Measurements from ENCODE around the gene RPE65.
A peak's percentile ranks its signal among the peaks of the same experiment; 100 is the strongest.
"Not testable (repeated sequence)": the region's sequence is repeated elsewhere in the genome, so short reads cannot be mapped to it uniquely, and the experiment has no call there.

The RPE65 gene

DNA sequence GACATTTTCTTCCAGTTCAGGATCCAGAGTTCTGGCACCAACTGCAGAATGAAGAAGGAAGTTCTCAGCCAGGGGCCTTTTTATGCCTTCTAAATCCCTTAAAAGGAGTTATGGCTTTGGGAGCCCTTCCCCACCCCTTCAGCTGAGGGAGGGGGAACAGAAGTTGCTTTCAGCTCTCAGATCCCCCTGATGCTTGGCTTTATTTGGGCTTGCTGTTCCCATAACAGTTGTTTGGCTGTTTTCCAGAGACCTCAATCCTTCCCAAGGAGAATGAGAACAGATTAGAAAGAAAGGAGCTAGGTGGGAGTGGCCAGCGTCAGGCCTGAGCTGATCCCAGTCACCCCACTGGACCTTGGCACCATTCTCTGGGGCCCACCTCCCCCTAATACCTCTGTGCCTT is at the start of gene RPE65:
TSS of gene RPE65 (minus strand) at position 54 of the 400 bp plus-strand sequence. CDS start at position 5, 49 bp downstream.
- DNase-seq (ENCODE audit: low read depth in 2 of 2) = no peak

DNA sequence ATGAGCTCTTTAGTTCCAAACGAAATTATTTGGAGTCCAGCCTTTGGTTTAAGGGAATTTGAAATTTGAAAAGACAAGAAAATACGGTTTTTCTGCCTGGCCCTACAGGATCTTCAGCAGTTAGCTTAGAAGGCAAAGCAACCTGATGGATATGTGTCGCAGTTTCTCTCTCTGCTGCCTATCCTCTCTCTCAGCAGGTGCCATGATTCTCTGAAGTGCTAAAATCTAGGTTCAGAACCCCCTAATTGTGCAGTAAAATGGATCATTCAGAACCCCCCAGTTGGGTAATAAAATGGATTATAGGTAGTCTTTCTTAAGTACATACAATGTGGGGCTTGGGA is 47.6 kb upstream of the RPE65 start:
- DNase-seq (ENCODE audit: low read depth in 2 of 2) = no peak

DNA sequence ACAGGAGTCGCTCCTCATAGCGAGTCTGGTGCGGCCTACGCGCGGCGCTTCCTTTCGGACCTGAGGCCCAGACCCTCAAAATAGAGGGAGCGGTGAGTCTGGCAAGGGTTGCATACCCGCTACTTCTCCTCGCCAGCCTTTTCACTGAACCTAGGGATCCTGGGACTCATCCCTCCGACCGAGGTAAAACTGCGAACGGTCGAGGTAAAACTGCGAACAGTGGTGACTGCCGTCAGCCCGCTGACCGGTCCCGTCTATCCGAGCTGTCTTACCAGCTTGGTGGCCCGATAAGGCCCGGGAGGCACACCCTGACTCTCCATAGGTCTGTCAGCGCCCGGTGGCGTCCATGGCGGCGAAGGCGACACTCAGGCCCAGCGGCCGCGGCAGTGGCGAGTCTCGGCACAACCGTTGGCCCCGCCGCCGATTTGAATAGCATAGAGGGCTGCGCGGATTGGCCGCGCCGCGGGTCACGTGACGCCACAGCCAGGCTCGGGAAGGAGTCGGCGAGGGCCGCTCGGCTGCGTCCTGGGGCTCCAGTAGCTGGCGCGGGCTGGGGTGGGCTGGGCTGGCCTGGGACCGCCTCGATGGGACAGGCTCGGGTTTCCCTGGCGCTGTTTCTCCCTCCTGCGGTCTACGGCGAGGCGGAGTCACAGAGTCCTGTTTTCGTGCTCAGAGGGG is 47.1 kb upstream of the RPE65 start, which contains the start of gene DEPDC1:
TSS of gene DEPDC1 (minus strand) at position 403 of the 678 bp plus-strand sequence. CDS start at position 320, 83 bp downstream.
- peak; percentile 81 to 85 for DNase-seq (ENCODE audit: low read depth in 2 of 2)

DNA sequence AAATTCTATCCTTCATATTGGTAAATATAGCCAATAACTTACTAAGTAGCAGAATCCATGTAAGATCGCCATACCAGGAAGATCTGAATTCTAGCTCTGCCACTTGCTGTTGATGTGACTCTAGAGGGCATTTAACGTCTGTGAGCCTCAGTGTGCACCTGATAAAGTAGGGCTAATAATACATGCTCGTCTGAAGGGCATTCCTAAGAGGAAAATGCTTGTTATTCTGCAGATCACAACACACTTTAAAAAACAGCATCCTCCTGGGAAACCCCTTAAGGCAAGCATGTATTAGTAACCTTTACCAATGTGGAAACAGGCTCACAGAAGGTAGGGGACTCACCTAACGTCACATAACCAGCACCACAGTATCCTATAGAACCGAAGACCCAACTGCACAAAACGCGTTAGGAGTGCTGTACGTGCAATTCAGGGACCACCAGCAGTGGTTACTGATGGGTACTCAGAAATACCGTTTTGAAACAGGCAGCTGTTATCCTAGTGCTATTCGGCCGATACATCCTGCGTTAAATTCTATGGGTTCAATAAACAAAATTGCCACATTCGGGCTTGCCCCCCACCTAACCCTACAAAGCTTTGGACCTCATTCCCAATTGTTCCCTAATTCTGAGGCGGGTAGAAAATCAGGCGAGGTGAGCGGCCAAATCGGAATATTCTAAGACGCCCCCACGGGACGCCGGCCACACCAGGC is 46.4 kb upstream of the RPE65 start:
- no peak for DNase-seq (ENCODE audit: low read depth in 2 of 2)

DNA sequence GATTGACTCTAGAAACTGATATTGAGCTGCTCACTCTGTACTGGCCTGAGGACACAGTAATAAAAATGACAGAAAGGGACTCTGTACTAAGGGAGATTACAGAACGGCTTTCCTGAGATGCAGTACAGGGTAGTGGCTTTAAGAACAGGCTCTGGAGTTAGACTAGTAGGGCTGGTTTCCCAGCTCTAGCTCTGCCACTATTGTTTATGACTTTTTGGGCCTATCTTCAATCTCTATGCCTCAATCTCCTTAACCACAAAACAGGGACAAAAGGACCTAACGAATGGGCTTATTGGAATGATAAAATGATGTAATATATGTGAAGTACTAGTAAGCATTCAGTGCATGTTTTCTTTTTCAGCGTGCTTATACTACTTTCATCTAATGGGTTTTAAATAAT is 45.8 kb upstream of the RPE65 start:
- DNase-seq (ENCODE audit: low read depth in 2 of 2) = no peak

DNA sequence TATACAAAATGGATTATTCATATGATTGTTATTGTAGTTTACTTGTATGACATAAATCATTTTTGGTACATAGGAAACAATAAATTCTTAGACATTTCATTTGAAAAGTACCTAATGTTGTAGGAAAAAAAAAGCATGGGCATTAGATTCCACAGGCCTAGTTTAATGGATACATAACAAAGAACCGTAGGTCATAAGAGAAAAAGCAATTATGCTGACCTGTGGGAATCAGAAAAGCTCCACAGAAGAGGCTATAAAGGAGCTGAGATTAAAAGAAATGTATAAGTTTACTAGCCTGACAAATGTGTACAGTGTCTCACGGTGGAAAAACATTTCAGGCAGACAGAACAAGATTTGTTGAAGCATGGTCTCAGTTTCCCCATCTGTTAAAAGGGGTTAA is 43.4 kb upstream of the RPE65 start:
- no peak for DNase-seq (ENCODE audit: low read depth in 2 of 2)

DNA sequence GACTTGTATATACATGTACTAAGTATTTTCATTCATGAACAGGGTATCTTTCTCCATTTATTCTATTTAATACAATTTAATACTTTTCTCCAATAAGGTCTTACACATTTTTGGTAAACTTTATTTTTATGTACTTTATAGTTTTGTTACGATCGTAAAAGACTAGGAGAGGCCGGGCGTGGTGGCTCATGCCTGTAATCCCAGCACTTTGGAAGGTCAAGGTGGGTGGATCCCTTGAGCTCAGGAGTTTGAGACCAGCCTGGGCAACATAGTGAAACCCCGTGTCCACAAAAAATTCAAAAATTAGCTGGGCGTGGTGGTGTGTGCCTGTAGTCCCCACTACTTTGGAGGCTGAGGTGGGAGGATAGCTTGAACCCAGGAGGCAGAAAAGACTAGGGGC is 42.5 kb upstream of the RPE65 start:
- not testable (repeated sequence) for DNase-seq (ENCODE audit: low read depth in 2 of 2)

DNA sequence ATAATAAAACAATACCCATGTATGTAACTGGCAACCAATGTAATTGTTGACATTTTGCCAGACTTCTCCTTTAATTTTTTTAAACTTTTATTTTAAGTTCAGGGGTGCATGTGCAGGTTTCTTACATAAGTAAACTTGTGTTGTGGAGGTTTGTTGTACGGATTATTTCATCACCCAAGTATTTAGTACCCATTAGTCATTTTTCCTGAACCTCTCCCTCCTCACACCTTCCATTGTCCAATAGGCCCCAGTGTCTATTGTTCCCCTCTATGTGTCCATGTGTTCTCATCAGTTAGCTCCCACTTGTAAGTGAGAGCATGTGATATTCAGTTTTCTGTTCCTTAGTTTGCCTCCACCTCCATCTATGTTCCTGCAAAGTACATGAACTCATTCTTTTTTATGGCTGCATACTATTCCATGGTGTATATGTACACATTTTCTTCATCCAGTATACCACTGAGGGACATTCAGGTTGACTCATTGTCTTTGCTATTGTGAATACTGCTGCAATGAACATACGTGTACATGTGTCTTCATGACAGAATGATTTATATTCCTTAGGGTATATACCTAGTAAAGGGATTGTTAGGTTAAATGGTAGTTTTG is 40.4 kb upstream of the RPE65 start:
- DNase-seq (ENCODE audit: low read depth in 2 of 2) = no peak

DNA sequence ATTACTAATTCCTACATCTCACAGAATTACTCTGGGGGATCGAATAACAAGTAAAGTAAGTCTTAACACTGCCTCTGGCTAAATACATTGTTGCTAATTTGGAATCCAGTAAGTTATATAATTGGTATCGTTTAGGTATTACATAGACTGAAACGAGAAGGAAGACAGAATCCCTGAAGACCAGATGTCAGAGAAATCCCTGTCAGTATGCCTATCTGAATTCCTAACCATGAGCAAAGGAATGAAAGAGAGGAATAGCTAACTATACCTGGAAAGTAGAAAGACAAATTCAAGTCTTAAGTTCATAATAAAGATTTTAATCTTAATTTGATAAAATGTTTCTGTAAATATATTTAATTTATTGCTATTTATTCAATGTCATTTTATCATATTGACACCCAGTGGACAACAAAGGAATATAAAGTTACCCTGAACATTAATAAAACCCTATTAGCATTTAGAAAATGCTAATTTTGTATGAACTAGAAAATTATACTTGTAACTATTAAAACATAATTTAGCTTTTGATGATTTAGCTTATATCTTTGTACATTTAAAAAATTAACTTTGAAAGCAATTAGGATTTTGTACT is 35.8 kb upstream of the RPE65 start:
- DNase-seq (ENCODE audit: low read depth in 2 of 2) = no peak

DNA sequence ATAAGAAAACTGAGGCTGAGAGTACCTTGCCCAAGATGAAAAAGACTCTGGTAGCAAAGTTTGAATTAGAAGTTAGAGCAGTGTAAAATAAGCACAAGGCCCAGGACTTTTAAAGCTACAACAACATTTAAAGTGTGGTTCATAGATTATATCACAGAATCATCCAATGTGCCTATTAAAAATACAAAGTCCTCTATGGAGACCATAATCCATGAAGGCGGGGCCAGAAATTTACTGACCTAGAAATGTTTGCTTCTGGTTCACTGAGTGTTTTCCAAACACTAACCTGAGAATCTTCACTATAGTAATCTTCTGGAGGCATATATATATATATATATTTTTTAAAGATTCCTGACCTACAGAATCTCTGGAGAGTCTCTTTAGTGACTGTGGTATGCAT is 34.9 kb upstream of the RPE65 start:
- no peak for DNase-seq (ENCODE audit: low read depth in 2 of 2)

DNA sequence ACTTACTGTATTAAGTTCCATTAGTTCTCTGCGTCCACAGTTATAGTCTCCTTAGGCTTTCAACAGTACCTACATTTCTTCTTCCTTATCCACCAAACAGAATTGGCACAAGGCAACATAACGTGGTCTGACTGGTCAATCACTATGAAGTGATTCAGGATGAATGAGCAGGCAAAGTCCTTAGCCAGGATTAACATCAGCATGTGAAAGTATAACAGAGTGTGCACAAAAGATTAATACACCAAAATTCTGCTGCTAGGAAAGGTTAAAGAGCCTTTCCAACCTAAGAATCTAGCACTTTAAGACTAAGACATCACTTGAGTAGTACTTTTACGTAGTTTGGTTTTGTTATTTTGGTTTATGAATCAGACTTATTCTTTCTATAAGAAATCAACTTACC is 31.3 kb upstream of the RPE65 start:
- DNase-seq (ENCODE audit: low read depth in 2 of 2) = no peak

DNA sequence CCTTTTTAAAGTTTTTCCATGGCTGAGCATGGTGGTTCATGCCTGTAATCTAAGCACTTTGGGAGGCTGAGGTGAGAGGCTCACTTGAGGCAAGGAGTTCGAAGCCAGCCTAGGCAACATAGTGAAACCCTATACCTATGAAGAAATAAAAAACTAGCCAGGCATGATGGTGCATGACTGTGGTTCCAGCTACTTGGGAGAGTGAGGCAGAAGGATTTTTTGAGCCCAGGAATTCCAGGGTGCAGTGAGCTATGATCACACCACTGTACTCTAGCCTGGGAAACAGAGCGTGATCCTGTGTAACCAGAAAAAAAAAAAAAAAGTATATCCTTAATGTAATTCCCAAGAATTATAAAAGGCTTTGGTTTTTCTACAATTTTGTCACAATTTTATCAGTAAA is 29.7 kb upstream of the RPE65 start:
- DNase-seq (ENCODE audit: low read depth in 2 of 2) = no peak

DNA sequence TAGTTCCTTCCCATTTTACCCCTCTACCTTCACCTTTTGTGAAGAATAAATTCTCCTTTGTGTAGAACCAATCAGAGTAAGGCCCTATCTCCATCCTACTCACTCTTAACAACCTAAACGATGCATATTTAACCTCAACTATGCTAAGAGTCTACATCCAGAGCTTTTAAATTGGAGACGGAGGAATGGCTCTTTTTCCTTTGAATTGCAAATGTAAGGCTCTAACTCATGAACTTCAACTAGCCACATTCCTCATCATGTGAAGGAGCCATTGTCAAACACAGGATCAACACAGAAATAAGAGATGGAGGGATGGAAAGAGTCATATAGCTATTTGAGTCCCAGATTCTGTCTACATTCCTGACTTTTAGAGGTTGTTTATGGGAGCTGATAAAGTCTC is 28.9 kb upstream of the RPE65 start:
- no peak for DNase-seq (ENCODE audit: low read depth in 2 of 2)

DNA sequence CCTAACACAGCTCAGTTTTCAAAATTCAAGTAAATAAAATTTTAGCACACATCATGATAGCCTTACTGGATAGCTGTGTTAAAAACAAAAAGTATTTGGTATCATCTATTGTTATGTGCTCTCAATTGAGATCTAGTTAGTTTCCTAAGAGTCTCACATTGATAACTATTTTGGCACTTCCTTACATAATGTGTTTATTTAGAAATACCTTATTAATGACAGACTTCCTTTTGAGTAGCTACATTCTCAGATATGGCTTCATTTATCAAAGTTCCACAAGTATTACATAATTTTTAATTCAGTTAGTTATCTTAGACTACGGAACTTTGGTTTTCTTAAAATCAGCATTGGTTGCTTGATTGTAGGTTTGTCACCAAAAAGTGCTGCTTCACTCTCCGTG is 26.9 kb upstream of the RPE65 start:
- not testable (repeated sequence) for DNase-seq (ENCODE audit: low read depth in 2 of 2)

DNA sequence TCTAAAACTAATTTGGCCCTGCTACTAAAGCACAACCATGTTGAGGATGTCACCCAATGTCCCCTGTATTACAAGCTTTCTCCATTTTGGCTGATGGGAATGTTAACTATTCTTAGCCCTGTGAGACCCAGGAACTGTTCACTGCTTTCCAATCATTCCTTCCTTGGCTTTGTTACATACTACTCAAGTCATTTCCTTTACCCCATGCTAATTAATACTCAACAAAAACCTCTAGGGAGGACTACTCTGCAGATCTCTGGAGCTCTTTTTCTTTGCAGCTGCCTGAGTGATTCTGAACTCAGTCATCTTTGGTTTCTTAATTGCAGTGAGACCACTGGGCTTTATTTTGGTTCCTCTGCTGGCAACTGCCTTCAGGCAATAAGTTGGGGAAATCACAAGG is 23.3 kb upstream of the RPE65 start:
- no peak for DNase-seq (ENCODE audit: low read depth in 2 of 2)

DNA sequence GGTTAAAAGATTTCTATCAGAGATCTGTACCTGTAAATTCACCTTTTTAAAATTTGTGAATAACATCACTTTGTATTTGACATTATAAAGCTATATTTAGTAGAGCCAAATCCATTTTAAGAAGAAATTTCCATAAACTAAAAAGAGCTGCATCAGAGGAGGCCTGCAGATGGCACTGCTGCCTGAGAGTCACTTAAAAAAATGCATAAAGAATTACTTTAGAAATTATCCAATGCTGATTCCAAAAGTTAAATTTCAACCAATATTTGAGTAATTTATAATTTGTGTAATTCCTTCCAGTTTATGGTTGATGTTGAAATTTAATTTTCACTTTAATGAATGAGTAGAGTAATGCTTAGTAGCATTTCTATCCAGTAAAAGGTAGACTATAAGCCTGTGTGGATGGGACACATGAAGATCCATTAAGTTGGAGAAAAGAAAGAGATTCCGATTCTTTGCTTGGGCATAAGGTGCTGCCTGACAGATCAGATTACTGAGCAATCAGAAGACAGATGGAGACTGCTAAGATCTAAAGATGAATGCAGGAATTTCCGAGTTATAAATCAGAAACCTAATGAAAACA is 20.7 kb upstream of the RPE65 start:
- no peak for DNase-seq (ENCODE audit: low read depth in 2 of 2)

DNA sequence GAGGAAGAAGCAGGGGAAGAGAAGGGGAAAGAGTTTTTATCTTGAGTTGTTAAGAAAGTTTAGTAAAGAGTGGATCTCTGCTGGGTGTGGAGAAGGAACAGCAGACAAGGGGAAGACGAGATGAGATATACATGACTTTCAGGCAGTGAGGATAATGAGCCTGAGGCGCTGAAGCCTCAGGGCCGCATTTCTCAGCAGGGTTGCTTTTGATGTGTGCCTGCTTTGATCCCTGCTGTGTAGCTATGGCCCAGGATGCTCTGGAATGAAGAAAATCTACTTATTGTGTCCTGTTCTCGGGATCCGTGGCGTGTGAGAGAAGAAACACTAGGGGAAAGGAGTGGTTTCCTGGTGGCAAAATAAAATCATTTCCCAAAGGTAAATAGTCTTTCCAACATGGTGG is 15.1 kb upstream of the RPE65 start:
- no peak for DNase-seq (ENCODE audit: low read depth in 2 of 2)

DNA sequence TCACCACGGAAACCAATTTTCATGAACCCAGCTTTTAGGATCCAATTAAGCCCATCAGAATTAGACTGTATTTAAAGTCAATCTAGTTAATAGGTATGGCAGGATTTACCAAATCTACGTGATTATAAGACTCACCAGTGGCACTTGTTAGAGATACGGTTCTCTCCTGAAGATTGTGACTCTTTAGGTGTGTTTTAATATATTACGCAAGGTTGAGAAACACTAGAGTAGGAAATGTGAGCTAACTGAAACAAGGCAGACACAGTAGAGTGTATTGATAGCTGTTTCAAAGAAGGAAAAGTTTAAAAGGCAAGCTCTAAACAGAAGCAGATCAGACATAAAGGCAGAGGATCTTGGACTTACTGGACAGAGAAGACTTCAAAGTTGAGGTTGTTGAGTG is 11.2 kb upstream of the RPE65 start:
- no peak for DNase-seq (ENCODE audit: low read depth in 2 of 2)

DNA sequence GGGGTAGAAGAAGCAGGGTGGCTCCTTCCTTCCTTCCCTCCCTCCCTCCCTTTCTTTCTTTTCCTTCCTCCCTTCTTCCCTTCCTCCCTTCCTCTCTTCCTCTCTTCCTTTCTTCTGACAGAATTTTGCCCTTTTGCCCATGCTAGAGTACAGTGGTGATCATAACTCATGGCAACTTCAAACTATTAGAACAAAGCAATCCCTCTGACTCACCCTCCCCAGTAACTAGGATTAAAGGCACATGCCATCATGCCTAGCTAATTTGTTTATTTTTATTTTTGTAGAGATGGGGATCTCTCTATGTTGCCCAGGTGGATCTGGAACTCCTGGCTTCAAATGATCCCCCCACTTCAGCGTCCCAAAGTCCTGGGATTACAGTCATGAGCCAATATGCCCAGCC is 10.0 kb upstream of the RPE65 start:
- no peak for DNase-seq (ENCODE audit: low read depth in 2 of 2)

DNA sequence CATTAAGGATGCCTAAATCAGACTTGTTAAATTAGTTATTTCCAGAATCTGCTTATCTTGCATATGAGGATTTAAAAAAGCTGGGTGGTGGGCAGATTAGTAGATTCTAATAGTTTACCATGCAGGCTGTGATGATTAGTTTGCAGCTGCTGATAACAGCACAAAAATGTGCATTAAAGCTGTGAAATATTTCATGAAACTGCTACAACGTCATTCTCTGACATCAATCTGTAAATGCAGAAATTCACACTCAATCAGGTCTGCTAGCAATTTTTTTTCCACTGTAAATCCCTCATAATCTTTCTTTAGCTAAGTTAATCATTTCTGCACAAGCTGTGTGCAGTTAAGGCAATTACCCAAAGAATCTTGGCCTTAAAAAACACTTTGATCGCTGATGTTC is 9.3 kb upstream of the RPE65 start:
- DNase-seq (ENCODE audit: low read depth in 2 of 2) = no peak

DNA sequence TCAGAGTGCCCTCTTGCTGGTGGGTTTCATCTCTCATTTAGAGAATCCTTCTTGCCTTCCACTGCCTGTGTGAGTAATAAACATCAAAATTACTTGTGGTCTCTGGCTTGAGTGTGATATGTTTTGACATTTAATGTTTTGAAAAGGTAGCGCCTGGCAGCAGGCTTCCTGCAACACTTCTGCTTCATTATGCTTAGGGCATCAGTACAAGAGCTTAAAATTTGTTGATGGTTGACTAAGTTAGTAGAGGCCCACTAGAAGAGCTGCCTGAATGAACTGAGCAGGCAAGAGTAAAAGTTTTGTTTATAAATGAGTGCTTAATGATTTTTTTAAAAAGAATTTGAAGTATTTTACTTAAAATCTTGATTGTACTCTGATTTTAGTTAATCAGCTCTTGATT is 6.4 kb upstream of the RPE65 start:
- DNase-seq (ENCODE audit: low read depth in 2 of 2) = no peak

DNA sequence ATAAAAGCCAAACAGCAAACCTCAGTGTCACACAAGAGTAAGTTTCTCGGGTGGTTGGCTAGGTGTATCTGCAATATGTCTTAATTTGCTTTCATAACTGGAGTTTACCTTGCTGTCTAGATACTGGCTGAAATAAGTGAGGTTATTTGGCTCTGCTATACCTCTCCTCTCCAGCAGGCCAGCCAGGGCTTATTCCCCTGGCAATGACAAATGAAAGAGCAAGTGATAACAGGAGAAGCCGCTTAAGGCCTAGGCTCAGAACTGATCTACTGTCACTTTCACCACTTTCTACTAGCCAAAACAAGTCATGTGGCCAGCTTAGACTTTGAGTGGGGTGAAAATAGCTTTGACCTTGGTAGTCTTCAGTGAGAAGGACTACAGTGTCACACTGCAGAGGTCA is 4.8 kb upstream of the RPE65 start:
- no peak for DNase-seq (ENCODE audit: low read depth in 2 of 2)

All from fibroblast of skin of left biceps (primary cell).